Activated naive CD4-positive, alpha-beta T cell treated with anti-CD3 and anti-CD28 coated beads, Interleukin-2, amount 50 U/mL, for 72 hours (primary cell): ENCODE results near the gene PIGX. TPM values are rescaled to one million over a fixed set of nuclear protein-coding genes. Genes with fewer than 3 reads are reported as not detected.

Experiments used
- ATAC-seq, 2 donors: fragments of 150-1000 bp; cut with Tn5 transposase; 2 replicates each; pipeline ENCODE4 v1.10.0; 2021; ENCODE audit warnings: mild to moderate bottlenecking in 2 of 2, moderate library complexity in 2 of 2
- DNase-seq, 2 donors: peaks; one replicate each; pipeline ENCODE4 v3.0.0; 2021 to 2022; ENCODE audit warnings: low spot score in 2 of 2
- H3K27ac Mint-ChIP-seq, 2 donors: one replicate each; pipeline ENCODE4 v1.8.0; 2022; ENCODE audit warnings: mild to moderate bottlenecking in 2 of 2, mixed read lengths in 2 of 2
- H3K36me3 Mint-ChIP-seq, 2 donors: one replicate each; pipeline ENCODE4 v1.8.0; 2022; ENCODE audit warnings: mixed read lengths in 2 of 2
- H3K9me3 Mint-ChIP-seq, 2 donors: one replicate each; pipeline ENCODE4 v1.8.0; 2022; ENCODE audit warnings: mixed read lengths in 2 of 2
- total RNA-seq, 2 donors: library from RNA; stranded (reverse); gene quantifications; one replicate each; pipeline ENCODE4 v1.2.3, GENCODE V29; 2022

The PIGX gene
- total RNA-seq, 2 donors from 2014 or later: 38.0 to 46.1 TPM

DNA sequence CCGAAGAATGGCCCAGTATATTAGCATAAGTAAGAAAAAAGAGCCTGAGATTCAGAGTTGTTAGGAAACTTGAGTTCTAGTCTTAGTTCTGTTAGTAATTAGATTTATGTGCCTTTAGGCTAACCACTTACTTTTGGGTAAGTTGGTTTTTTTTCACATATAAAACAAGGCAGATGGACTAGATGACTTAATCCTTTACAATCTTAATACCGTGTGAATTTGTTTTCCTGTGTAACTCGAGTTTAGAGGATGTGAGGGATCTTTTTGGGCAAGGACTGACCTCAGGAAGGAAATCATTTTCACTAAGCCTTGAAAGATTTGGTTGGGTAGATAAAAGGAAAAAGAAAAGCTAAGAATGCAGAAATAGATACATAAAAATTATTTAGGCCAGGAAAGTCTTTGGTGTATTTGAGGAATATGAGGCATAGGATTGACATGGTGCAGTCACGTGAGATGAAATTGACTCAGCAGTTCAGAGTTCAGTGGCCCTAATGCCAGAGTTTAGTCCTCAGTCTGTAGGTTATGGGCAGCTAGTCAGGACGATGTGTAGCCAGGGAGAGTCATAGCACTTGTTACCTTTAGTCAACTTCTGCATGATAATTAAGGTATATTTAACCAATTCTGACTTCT lies 62.1 kb downstream of the PIGX start:
- Mint-ChIP-seq H3K9me3 (peaks cover 0 to 2% of the 10 kb centered on the region in 2 donors), H3K36me3 (peaks cover 0 to 21% of the 10 kb centered on the region in 2 donors), H3K27ac (no peak overlapping the region)
- ATAC-seq: peak in 1 of 2 donors; percentile 68
- no peak for DNase-seq

DNA sequence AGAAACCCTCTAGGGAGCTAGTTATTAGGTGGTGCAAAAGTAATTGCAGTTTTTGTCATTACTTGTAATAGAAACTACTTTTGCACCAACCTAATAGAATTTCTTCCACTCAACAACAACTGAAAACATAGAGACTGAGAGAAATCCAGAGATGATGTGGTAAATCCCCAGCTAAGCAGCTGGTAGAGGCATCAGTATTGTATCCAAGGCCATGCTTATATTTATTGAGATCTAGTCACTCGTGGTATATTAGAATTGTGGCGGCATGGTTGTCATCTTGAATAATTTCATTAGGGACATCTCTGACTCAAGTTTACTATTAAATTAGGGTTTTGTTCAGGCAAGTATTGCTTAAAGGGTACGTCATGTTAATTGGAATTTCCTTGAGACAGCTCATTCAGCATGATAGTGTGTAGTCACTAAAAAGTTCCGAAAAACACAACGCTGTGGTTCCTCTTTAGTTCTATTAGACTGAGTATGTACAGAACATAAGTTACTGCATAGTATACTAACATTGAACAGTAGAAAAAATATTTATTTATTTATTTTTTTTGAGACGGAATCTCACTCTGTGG lies 62.8 kb downstream of the PIGX start:
- H3K36me3 Mint-ChIP-seq: peaks cover 5 to 27% of the 10 kb centered on the region in 2 donors
- ATAC-seq (no peak), DNase-seq (no peak)
- H3K9me3 Mint-ChIP-seq: peaks cover 3 to 7% of the 10 kb centered on the region in 2 donors
- H3K27ac Mint-ChIP-seq: no peak overlapping the region

DNA sequence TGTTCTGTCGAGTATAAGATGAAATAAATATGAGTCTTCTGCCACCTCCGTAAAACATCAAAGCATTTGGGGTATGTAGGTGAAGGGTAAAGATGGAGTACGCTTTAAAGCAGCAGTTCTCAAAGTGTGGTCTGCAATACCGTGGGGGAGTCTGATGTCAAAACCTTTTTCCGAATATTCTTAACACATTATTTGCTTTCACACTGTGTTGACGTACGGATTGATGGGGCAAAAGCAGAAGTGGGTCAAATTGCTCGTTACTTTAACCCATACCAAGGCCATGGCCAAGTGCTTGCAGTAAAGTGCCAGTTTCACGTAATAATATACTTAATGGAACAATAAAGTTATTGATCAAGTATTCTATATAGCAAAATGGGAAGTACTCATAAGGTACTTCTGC lies 63.8 kb downstream of the PIGX start:
- peaks cover 6 to 10% of the 10 kb centered on the region in 2 donors for H3K9me3 Mint-ChIP-seq
- DNase-seq (no peak), ATAC-seq (no peak)
- no peak overlapping the region for H3K27ac Mint-ChIP-seq
- peaks cover 8 to 32% of the 10 kb centered on the region in 2 donors for H3K36me3 Mint-ChIP-seq

DNA sequence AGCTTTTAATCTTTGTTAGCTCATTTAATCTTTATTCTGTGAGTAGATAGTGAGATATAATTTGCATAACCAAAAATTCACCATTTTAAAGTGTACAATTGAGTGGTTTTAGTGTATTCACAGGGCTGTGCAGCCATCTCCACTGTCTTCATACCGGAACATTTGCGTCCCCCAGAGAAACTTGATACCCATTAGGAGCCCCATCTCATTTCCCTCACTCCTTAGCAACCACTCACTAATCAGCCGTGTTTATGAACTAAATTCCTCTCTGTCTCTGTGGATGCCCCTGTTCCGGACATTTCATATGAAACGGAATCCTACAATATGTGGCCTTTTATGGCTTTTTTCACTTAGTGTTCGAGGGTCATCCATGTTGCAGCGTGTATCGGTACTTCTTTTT lies 65.7 kb downstream of the PIGX start:
- Mint-ChIP-seq H3K27ac (no peak overlapping the region), H3K9me3 (peaks cover 6 to 10% of the 10 kb centered on the region in 2 donors), H3K36me3 (peaks cover 8 to 35% of the 10 kb centered on the region in 2 donors)
- DNase-seq: no peak
- ATAC-seq: no peak

DNA sequence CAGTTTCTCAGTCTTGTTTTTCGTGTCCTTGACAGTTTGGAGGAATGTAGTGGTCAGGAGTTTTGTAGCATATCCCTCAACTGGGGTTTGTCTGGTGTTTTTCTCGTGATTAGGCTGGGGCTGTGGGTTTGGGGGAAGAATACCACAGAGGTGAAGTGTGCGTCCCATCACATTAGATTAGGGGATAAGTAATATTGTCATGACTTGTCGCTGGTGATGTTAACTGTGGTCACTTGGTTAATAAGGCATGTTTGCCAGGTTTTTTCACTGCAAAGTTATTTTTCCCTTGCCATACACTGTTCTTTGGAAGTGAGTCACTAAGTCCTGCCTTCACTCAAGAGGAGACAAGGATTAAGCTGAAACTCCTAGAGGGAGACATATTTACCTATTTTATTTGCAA lies 66.6 kb downstream of the PIGX start:
- H3K36me3 Mint-ChIP-seq: peaks cover 8 to 45% of the 10 kb centered on the region in 2 donors
- DNase-seq: no peak
- ATAC-seq: no peak
- peaks cover 6 to 10% of the 10 kb centered on the region in 2 donors for H3K9me3 Mint-ChIP-seq
- no peak overlapping the region for H3K27ac Mint-ChIP-seq

DNA sequence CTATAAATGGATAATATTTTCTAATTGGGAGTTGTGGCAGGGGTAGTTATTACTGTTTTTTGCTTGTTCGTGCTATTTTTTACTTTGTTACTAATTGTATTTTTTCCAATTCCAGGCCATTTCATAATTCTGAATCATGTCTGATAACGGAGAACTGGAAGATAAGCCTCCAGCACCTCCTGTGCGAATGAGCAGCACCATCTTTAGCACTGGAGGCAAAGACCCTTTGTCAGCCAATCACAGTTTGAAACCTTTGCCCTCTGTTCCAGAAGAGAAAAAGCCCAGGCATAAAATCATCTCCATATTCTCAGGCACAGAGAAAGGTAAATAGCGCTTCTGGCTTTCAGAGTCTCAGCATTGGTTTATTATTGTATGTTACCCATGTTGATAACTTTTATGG lies 70.3 kb downstream of the PIGX start:
- ATAC-seq: no peak
- Mint-ChIP-seq H3K36me3 (peaks cover 13 to 58% of the 10 kb centered on the region in 2 donors), H3K27ac (peak overlapping the region in 1 of 2 donors; percentile 55), H3K9me3 (peaks cover 6 to 13% of the 10 kb centered on the region in 2 donors)
- DNase-seq: no peak

Other genes with a start within 250 kb of the PIGX start
- 10 to 100 TPM; 23.1 to 48.4 TPM for gene RNF168, start 208.6 kb upstream of the PIGX start, total RNA-seq
- not detected for gene SMCO1, start 197.0 kb upstream of the PIGX start, total RNA-seq
- gene WDR53, start 143.8 kb upstream of the PIGX start, total RNA-seq: 10 to 100 TPM; 16.2 to 23.2 TPM
- 10 to 100 TPM; 14.9 to 15.4 TPM for gene FBXO45, start 143.7 kb upstream of the PIGX start, total RNA-seq
- gene NRROS, start 72.7 kb upstream of the PIGX start, total RNA-seq: 10 to 100 TPM; 17.2 to 27.7 TPM
- gene CEP19, start 127 bp upstream of the PIGX start, total RNA-seq: 1 to 10 TPM; 2.0 to 5.5 TPM
- gene PAK2, start 27.5 kb downstream of the PIGX start, total RNA-seq: 100 to 1,000 TPM in 1 of 2 donors, 10 to 100 TPM in 1; 73.5 to 102 TPM
- 10 to 100 TPM; 29.1 to 37.0 TPM for gene SENP5, start 155.5 kb downstream of the PIGX start, total RNA-seq
- gene NCBP2, start 230.2 kb downstream of the PIGX start, total RNA-seq: 10 to 100 TPM; 73.8 to 86.4 TPM